ENCODE results near the gene GGNBP2. TPM values are rescaled to one million over a fixed set of nuclear protein-coding genes. Genes with fewer than 3 reads are reported as not detected.

GGNBP2 gene
- polyA plus RNA-seq, 1 of the 3 experiments (the other 2 are of a cell fraction): 79.3 TPM

GRCh38 chr17:36613155-36613554 lies 68.4 kb downstream of the GGNBP2 start:
- Histone ChIP-seq H3K4me2 (no peak overlapping the region), H3F3A (replicated peaks; ENCODE audit: insufficient read depth) (peaks cover 4% of the 10 kb centered on the region), H2AFZ (ENCODE audit: low read depth) (no peak overlapping the region), H3K27ac (ENCODE audit: low read depth in 2 of 2, low read length in 1 of 2) (no peak overlapping the region), H4K20me1 (ENCODE audit: insufficient read depth) (no peaks in the 10 kb centered on the region), H3K79me2 (ENCODE audit: insufficient read depth) (no peaks in the 10 kb centered on the region), H3K36me3 (replicated peaks in 1 of 2; ENCODE audit: control insufficient read depth in 1 of 2, insufficient read depth in 2 of 2, low read length in 1 of 2) (no peaks in the 10 kb centered on the region), H3K4me1 (ENCODE audit: control insufficient read depth in 1 of 2, insufficient read depth in 2 of 2, low read depth in 1 of 2, low read length in 1 of 2) (no peaks in the 10 kb centered on the region), H3K4me3 (ENCODE audit: low read depth in 2 of 2, low read length in 1 of 2) (no peak overlapping the region), H3K9ac (no peak overlapping the region), H3K9me2 (no peaks in the 10 kb centered on the region), H3K27me3 (ENCODE audit: insufficient read depth) (no peaks in the 10 kb centered on the region), H3K9me3 (no peaks in the 10 kb centered on the region)
- ChIA-PET CTCF (interaction anchor here (0.8 to 8.2 kb wide), 5 partner anchors 10 to 760 kb away, joined by 3 to 50 read pairs (median 15); partner anchors contain the start of gene MRM1), POLR2A (no interaction called here)
- TF ChIP-seq RAD21 (IDR thresholded peaks at IDR 0.05; ENCODE audit: low read length) (no peak), GATA2 (CRISPR knock-in tag; IDR thresholded peaks at IDR 0.05) (no peak)
- TF ChIP-seq, protein P1, sequence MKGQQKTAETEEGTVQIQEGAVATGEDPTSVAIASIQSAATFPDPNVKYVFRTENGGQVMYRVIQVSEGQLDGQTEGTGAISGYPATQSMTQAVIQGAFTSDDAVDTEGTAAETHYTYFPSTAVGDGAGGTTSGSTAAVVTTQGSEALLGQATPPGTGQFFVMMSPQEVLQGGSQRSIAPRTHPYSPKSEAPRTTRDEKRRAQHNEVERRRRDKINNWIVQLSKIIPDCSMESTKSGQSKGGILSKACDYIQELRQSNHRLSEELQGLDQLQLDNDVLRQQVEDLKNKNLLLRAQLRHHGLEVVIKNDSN (IDR thresholded peaks at IDR 0.05; ENCODE audit: borderline replicate concordance, low read depth): no peak
- DNase-seq: no peak
- 86% methylated on average over 4 of the region's 4 CpGs for whole genome bisulfite sequencing (ENCODE audit: low lambda C conversion rate)

GRCh38 chr17:36614081-36614480 lies 69.4 kb downstream of the GGNBP2 start:
- ChIA-PET CTCF (interaction anchor here (2.0 to 8.2 kb wide), 5 partner anchors 10 to 433 kb away, joined by 5 to 50 read pairs (median 15); partner anchors contain the start of gene MRM1), POLR2A (no interaction called here)
- Histone ChIP-seq H3K79me2 (ENCODE audit: insufficient read depth) (no peaks in the 10 kb centered on the region), H3K9me3 (no peaks in the 10 kb centered on the region), H3K27me3 (ENCODE audit: insufficient read depth) (no peaks in the 10 kb centered on the region), H4K20me1 (ENCODE audit: insufficient read depth) (no peaks in the 10 kb centered on the region), H3K36me3 (replicated peaks in 1 of 2; ENCODE audit: control insufficient read depth in 1 of 2, insufficient read depth in 2 of 2, low read length in 1 of 2) (no peaks in the 10 kb centered on the region), H3K9ac (no peak overlapping the region), H3K4me3 (ENCODE audit: low read depth in 2 of 2, low read length in 1 of 2) (no peak overlapping the region), H2AFZ (ENCODE audit: low read depth) (no peak overlapping the region), H3K9me2 (no peaks in the 10 kb centered on the region), H3K4me2 (no peak overlapping the region), H3K27ac (ENCODE audit: low read depth in 2 of 2, low read length in 1 of 2) (no peak overlapping the region), H3F3A (replicated peaks; ENCODE audit: insufficient read depth) (peaks cover 4% of the 10 kb centered on the region), H3K4me1 (ENCODE audit: control insufficient read depth in 1 of 2, insufficient read depth in 2 of 2, low read depth in 1 of 2, low read length in 1 of 2) (no peaks in the 10 kb centered on the region)
- no peak for TF ChIP-seq PBX3 (IDR thresholded peaks at IDR 0.05)
- TF ChIP-seq GATA2 (CRISPR knock-in tag; IDR thresholded peaks at IDR 0.05): no peak
- no peak for TF ChIP-seq CTCF (IDR thresholded peaks at IDR 0.05)
- no peak for TF ChIP-seq POLR2AphosphoS5 (IDR thresholded peaks at IDR 0.05; ENCODE audit: low read depth, low read length)
- no peak for TF ChIP-seq GABPA (IDR thresholded peaks at IDR 0.05; ENCODE audit: low read depth)
- no peak for TF ChIP-seq FOXM1 (IDR thresholded peaks at IDR 0.05; ENCODE audit: low read depth)
- 86% methylated on average over 5 of the region's 7 CpGs for WGBS (ENCODE audit: low lambda C conversion rate)
- DNase-seq: no peak
